Activated T-cell treated with anti-CD3 and anti-CD28 coated beads, Interleukin-2, amount 50 U/mL, for 4 hours (primary cell): ENCODE data around the gene APLP2. TPM values are rescaled to one million over a fixed set of nuclear protein-coding genes. Genes with fewer than 3 reads are reported as not detected.

Experiments used
- ATAC-seq, 2 donors: fragments of 200-7000 bp; cut with Tn5 transposase; one replicate each; pipeline ENCODE4 v1.10.0; 2021
- DNase-seq: peaks from one replicate; pipeline ENCODE4 v3.0.0-alpha.2; 2020
- H3K27me3 Mint-ChIP-seq: one replicate; pipeline ENCODE4 v1.8.0; 2021; ENCODE audit warnings: low read depth, mixed read lengths
- H3K36me3 Mint-ChIP-seq: one replicate; pipeline ENCODE4 v1.8.0; 2022; ENCODE audit warnings: mixed read lengths; ENCODE audit not compliant: insufficient read depth
- H3K4me1 Mint-ChIP-seq: one replicate; pipeline ENCODE4 v1.8.0; 2021; ENCODE audit warnings: low read depth, mixed read lengths
- H3K4me3 Mint-ChIP-seq: one replicate; pipeline ENCODE4 v1.8.0; 2021; ENCODE audit warnings: mild to moderate bottlenecking, moderate library complexity, mixed read lengths
- H3K9me3 Mint-ChIP-seq: one replicate; pipeline ENCODE4 v1.8.0; 2021; ENCODE audit warnings: mixed read lengths
- total RNA-seq, 3 donors: library from RNA; stranded (reverse); gene quantifications; one replicate each; pipeline ENCODE4 v1.2.1, GENCODE V29; 2021

APLP2 gene
- total RNA-seq, 3 donors from 2014 or later: 53.5 to 70.6 (median 60.4) TPM

GRCh38 chr11:130124096-130124495 is 54.4 kb downstream of the APLP2 start:
- Mint-ChIP-seq H3K4me1 (peaks cover 34% of the 10 kb centered on the region), H3K4me3 (no peak overlapping the region), H3K9me3 (no peaks in the 10 kb centered on the region), H3K27me3 (no peaks in the 10 kb centered on the region), H3K36me3 (peaks cover 32% of the 10 kb centered on the region)
- DNase-seq (no peak), ATAC-seq (no peak)

DNA sequence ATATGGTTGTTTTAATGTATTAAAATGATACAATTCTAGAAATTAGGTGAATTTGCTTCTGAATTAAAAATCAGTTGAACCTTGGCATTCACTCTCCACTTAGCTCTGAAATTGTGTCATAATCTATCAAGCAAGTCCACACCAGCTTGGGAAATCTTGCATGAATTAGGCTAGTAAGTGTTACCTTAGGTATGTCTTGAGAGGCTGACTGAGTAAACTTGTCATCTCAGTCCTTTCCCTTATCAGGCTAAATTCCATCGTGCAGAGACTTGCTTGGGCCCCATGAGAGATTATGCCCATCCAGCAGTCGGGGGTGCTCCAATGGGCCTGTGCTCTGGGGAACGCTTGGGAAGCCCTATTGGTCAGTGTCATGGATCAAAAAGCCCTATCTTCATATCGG is 55.9 kb downstream of the APLP2 start:
- no peak for ATAC-seq
- H3K36me3 Mint-ChIP-seq: peaks cover 38% of the 10 kb centered on the region
- no peak for DNase-seq
- no peaks in the 10 kb centered on the region for H3K9me3 Mint-ChIP-seq
- no peaks in the 10 kb centered on the region for H3K27me3 Mint-ChIP-seq
- H3K4me1 Mint-ChIP-seq: peaks cover 20% of the 10 kb centered on the region
- H3K4me3 Mint-ChIP-seq: no peak overlapping the region

- H3K4me3 Mint-ChIP-seq: no peak overlapping the region
- DNase-seq (no peak), ATAC-seq (no peak)
- peaks cover 12% of the 10 kb centered on the region for H3K4me1 Mint-ChIP-seq
- peaks cover 39% of the 10 kb centered on the region for H3K36me3 Mint-ChIP-seq
- H3K9me3 Mint-ChIP-seq: no peaks in the 10 kb centered on the region
- H3K27me3 Mint-ChIP-seq: no peaks in the 10 kb centered on the region
These were observed 56.8 kb downstream of the APLP2 start for GRCh38 chr11:130126516-130126915.

DNA sequence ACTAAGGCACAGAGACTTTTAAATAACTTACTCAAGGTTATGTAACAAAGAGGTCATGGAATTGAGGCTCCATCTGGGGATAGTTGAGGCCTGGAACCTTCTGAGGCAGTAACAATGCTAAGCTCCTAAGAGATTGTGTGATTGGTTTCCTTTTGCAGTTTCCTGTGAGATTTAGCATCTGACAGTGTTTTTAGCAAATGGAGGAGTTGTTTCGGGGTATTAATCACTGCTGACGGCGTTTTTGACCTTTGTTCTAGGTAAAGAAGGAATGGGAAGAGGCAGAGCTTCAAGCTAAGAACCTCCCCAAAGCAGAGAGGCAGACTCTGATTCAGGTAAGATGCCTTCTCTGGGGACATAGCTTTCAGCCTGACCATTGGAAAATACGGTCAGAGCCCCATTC is 57.8 kb downstream of the APLP2 start:
- no peaks in the 10 kb centered on the region for H3K9me3 Mint-ChIP-seq
- H3K27me3 Mint-ChIP-seq: no peaks in the 10 kb centered on the region
- peaks cover 38% of the 10 kb centered on the region for H3K36me3 Mint-ChIP-seq
- no peak overlapping the region for H3K4me3 Mint-ChIP-seq
- peaks cover 2% of the 10 kb centered on the region for H3K4me1 Mint-ChIP-seq
- ATAC-seq (no peak), DNase-seq (no peak)

DNA sequence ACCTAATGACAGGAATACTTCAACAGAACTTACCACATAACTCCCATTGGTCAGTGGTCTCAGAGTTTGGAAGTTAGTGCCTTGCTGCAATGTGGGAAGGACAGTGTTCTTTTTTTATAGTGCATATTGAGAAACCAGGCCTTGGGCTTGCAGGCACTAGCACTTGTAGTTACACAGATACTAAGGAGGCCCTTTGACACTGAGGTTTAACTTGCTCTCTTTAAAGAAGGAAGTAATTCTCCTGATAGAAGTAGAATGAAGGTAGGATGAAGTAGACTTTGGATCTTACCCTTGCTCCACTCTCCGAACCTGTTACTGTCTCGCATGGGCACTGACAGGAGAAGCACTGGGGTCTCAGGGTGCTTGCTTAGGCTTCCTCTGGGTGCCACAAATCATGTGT is 58.9 kb downstream of the APLP2 start:
- H3K27me3 Mint-ChIP-seq: no peaks in the 10 kb centered on the region
- no peaks in the 10 kb centered on the region for H3K4me1 Mint-ChIP-seq
- no peaks in the 10 kb centered on the region for H3K9me3 Mint-ChIP-seq
- ATAC-seq (no peak), DNase-seq (no peak)
- no peak overlapping the region for H3K4me3 Mint-ChIP-seq
- peaks cover 34% of the 10 kb centered on the region for H3K36me3 Mint-ChIP-seq

DNA sequence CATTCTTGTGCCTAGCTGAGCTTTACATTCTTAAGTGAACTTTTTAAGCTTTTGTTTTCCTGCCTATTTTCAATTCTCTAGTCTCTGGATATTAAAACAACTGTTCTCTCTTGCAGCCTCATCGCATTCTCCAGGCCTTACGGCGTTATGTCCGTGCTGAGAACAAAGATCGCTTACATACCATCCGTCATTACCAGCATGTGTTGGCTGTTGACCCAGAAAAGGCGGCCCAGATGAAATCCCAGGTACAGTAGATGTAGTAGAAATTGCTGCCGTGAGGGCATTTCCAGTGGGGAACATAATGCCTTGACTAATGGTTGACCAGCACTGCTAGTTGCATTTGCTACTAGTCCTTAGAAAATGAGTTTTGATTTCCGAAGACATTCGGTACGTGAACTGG is 60.2 kb downstream of the APLP2 start:
- ATAC-seq: no peak
- no peaks in the 10 kb centered on the region for H3K27me3 Mint-ChIP-seq
- no peak for DNase-seq
- no peak overlapping the region for H3K4me3 Mint-ChIP-seq
- H3K9me3 Mint-ChIP-seq: no peaks in the 10 kb centered on the region
- peaks cover 34% of the 10 kb centered on the region for H3K36me3 Mint-ChIP-seq
- no peaks in the 10 kb centered on the region for H3K4me1 Mint-ChIP-seq

- H3K36me3 Mint-ChIP-seq: peaks cover 33% of the 10 kb centered on the region
These were observed 62.5 kb downstream of the APLP2 start for GRCh38 chr11:130131961-130132850.

GRCh38 chr11:130133716-130134115 is 64.0 kb downstream of the APLP2 start:
- ATAC-seq (no peak), DNase-seq (no peak)
- no peaks in the 10 kb centered on the region for H3K27me3 Mint-ChIP-seq
- H3K36me3 Mint-ChIP-seq: peaks cover 40% of the 10 kb centered on the region
- no peaks in the 10 kb centered on the region for H3K4me1 Mint-ChIP-seq
- H3K4me3 Mint-ChIP-seq: no peak overlapping the region
- no peaks in the 10 kb centered on the region for H3K9me3 Mint-ChIP-seq

More at GRCh38 chr11:130131961-130132850, 62.5 kb downstream of the APLP2 start:
- Mint-ChIP-seq H3K4me3 (no peak overlapping the region), H3K9me3 (no peaks in the 10 kb centered on the region), H3K4me1 (no peaks in the 10 kb centered on the region), H3K27me3 (no peaks in the 10 kb centered on the region)
- DNase-seq (peak; percentile 41), ATAC-seq (peak; percentile 70)

- H3K4me3 Mint-ChIP-seq: no peak overlapping the region
- H3K9me3 Mint-ChIP-seq: no peaks in the 10 kb centered on the region
- H3K36me3 Mint-ChIP-seq: peaks cover 35% of the 10 kb centered on the region
- H3K4me1 Mint-ChIP-seq: no peaks in the 10 kb centered on the region
- no peak for DNase-seq
- ATAC-seq: no peak
- H3K27me3 Mint-ChIP-seq: no peaks in the 10 kb centered on the region
These were observed 66.4 kb downstream of the APLP2 start for GRCh38 chr11:130136107-130136506.

DNA sequence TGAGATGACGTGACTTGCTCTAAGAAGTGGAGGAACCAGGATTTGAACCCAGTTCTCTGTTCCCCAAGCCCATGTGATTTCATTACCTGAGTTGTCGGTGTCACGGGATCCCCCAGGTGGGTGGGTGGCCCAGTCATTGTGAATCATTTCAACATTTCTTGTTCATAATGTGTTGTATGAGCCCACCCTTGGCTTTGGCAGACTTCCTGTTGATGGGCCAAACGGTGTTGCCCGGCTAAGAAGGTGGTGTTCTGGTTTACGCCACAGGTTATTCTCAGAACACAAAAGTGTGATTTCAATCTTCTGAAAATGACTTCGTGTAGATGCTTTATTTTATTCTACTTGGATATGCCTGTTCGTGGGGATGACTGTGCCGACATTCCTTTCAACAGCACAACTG is 68.3 kb downstream of the APLP2 start:
- ATAC-seq: no peak
- no peak for DNase-seq

DNA sequence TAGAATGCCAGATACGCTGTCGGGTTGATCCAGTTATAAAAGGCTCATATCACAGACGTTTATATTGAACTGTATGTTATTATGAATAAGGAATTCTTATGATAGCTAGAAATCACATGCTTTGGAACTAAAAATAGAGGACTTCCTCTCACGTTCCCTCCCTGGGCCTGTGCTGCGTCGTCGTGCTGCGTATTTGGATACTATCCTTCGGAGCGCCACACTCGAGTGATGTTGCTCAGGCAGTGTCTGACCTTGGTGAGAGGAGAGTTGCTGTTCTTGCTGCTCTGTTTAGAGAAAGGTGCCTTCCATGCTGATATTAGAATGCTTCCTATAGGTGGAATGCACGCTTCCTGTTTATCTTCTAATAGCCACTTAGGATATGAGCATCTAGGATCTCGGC is 69.7 kb downstream of the APLP2 start:
- H3K9me3 Mint-ChIP-seq: no peaks in the 10 kb centered on the region
- ATAC-seq (no peak), DNase-seq (no peak)
- H3K4me3 Mint-ChIP-seq: no peak overlapping the region
- peaks cover 24% of the 10 kb centered on the region for H3K36me3 Mint-ChIP-seq
- no peaks in the 10 kb centered on the region for H3K4me1 Mint-ChIP-seq
- no peaks in the 10 kb centered on the region for H3K27me3 Mint-ChIP-seq

More for the DNA sequence above, 68.3 kb downstream of the APLP2 start:
- H3K27me3 Mint-ChIP-seq: no peaks in the 10 kb centered on the region
- H3K4me1 Mint-ChIP-seq: no peaks in the 10 kb centered on the region
- peaks cover 30% of the 10 kb centered on the region for H3K36me3 Mint-ChIP-seq
- no peak overlapping the region for H3K4me3 Mint-ChIP-seq
- no peaks in the 10 kb centered on the region for H3K9me3 Mint-ChIP-seq

- ATAC-seq (no peak), DNase-seq (no peak)
- H3K27me3 Mint-ChIP-seq: no peaks in the 10 kb centered on the region
- peaks cover 19% of the 10 kb centered on the region for H3K36me3 Mint-ChIP-seq
- H3K4me3 Mint-ChIP-seq: no peak overlapping the region
- peaks cover 6% of the 10 kb centered on the region for H3K4me1 Mint-ChIP-seq
- no peaks in the 10 kb centered on the region for H3K9me3 Mint-ChIP-seq
These were observed 72.1 kb downstream of the APLP2 start for GRCh38 chr11:130141561-130142341.

DNA sequence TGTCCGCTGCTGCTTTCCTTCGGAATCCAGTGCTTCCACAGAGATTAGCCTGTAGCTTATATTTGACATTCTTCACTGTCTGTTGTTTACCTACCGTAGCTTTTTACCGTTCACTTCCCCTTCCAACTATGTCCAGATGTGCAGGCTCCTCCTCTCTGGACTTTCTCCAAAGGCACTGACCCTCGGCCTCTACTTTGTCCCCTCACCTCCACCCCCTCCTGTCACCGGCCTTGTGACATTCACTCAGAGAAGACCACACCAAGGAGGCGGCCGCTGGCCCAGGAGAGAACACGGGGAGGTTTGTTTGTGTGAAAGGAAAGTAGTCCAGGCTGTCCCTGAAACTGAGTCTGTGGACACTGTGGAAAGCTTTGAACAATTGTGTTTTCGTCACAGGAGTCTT is 74.4 kb downstream of the APLP2 start:
- Mint-ChIP-seq H3K4me1 (peaks cover 17% of the 10 kb centered on the region), H3K27me3 (no peaks in the 10 kb centered on the region)

DNA sequence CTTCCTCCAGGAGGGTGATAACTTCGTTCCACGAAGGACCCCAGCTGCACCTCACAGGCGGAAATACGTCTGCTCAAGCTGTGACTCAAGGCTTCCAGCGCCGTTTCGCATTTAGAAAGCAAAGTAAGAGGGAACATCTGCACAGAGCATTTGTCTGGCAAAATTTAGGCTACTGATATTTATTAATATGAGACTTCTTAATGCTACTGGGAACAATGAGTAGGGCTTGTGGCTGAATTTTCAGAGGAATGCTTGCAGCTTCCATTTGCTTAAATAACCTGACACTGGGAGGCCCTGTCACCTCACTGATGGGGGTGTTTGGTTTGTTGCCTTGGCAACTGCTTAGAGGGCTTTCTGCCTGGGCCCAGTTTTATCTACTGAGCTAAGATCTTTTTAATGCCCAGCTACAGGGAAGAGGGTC is 75.2 kb downstream of the APLP2 start:
- H3K36me3 Mint-ChIP-seq: peaks cover 8% of the 10 kb centered on the region

More for the DNA sequence above, 74.4 kb downstream of the APLP2 start:
- Mint-ChIP-seq H3K4me3 (no peak overlapping the region), H3K9me3 (no peaks in the 10 kb centered on the region), H3K36me3 (peaks cover 12% of the 10 kb centered on the region)
- ATAC-seq (no peak), DNase-seq (no peak)

More for the DNA sequence above, 75.2 kb downstream of the APLP2 start:
- Mint-ChIP-seq H3K9me3 (no peaks in the 10 kb centered on the region), H3K4me3 (no peak overlapping the region), H3K4me1 (peaks cover 17% of the 10 kb centered on the region), H3K27me3 (no peaks in the 10 kb centered on the region)
- ATAC-seq (no peak), DNase-seq (no peak)
